ENCODE measurements around the gene EZR.
A peak's percentile ranks its signal among the peaks of the same experiment; 100 is the strongest.

The EZR gene

DNA sequence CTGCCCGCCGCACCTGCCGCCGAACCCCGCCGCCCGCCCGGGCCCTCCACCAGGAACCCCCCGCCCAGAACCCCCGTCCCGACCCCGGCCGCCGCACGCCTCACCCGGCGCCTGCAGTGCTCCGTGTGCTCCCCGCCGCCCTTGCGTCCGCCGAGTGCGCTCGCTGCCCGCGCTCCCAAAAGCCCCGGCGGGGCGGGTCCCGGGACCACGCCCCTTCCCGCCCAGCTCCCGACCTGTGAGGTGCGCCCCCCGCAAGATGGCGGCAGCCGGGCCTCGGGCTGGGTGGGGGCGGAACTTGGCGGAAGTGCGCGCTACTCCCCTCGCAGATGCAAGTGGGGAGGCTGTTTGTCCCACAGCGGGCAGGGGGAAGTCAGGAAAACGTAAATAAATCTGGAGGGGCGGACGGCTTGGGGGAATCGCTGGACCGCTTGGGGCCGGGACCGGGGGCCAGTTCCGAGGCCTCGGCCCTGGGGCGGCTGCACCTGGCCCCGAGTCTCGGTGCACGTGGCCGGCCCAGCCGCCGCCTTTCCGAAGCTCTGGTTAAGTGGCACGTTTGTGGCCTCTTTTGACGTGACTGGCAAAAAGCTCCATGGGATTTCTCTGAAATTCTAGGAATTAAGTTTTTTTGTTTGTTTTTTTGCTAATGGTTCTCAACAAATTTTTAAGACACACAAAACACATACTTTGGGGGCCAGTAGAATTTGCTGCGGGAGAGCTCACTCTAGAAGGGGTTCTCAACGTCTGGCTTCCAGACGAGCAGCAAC is at the start of gene EZR:
EZR (minus strand) TSS at position 156 of the 764 bp plus-strand sequence. CDS start 1,275 bp downstream, outside the sequence.
- in situ Hi-C loops (cut with HindIII; ENCODE audit: low pct_unique_long_range_greater_than_20kb, low sequenced_read_pairs) = no loop called here
- peak; percentile 72 to 87 for DNase-seq (ENCODE audit: low read depth in 1 of 2, low spot score in 1 of 2)
- TF ChIP-seq JUND (IDR thresholded peaks at IDR 0.05; ENCODE audit: low read depth) = no peak

- in situ Hi-C loops (cut with HindIII; ENCODE audit: low pct_unique_long_range_greater_than_20kb, low sequenced_read_pairs) = no loop called here
- TF ChIP-seq JUND (IDR thresholded peaks at IDR 0.05; ENCODE audit: low read depth) = no peak
- no peak for DNase-seq (ENCODE audit: low read depth in 1 of 2, low spot score in 1 of 2)
Observed at GRCh38 chr6:158868122-158868480, 48.9 kb upstream of the EZR start.

- in situ Hi-C loops (cut with HindIII; ENCODE audit: low pct_unique_long_range_greater_than_20kb, low sequenced_read_pairs) = no loop called here
- no peak for DNase-seq (ENCODE audit: low read depth in 1 of 2, low spot score in 1 of 2)
- no peak for TF ChIP-seq JUND (IDR thresholded peaks at IDR 0.05; ENCODE audit: low read depth)
Observed at GRCh38 chr6:158867381-158868121, 48.4 kb upstream of the EZR start.

DNA sequence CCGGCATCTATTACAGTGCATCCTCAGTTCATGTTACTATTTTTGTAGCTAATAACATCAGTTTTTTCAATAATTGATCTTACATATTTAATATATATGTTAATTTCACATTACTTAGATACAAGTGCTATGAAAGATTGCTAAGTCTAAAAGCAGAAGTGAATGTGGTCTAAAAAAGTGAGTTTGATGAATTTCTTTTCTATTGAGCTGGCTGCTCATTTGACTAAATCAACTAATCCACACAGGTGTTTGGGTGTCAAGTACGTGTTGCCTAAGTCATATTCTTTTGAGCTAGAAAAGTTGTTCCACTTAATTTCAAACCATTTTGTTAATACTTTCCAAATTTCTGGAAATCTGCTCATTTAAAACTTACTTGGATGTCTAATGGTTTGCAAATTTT is 46.6 kb upstream of the EZR start:
- in situ Hi-C loops (cut with HindIII; ENCODE audit: low pct_unique_long_range_greater_than_20kb, low sequenced_read_pairs) = no loop called here
- no peak for DNase-seq (ENCODE audit: low read depth in 1 of 2, low spot score in 1 of 2)
- TF ChIP-seq JUND (IDR thresholded peaks at IDR 0.05; ENCODE audit: low read depth) = no peak

- DNase-seq (ENCODE audit: low read depth in 1 of 2, low spot score in 1 of 2) = no peak
- in situ Hi-C loops (cut with HindIII; ENCODE audit: low pct_unique_long_range_greater_than_20kb, low sequenced_read_pairs) = no loop called here
- no peak for TF ChIP-seq JUND (IDR thresholded peaks at IDR 0.05; ENCODE audit: low read depth)
Observed at GRCh38 chr6:158863646-158864045, 44.5 kb upstream of the EZR start.

- in situ Hi-C loops (cut with HindIII; ENCODE audit: low pct_unique_long_range_greater_than_20kb, low sequenced_read_pairs) = no loop called here
- TF ChIP-seq JUND (IDR thresholded peaks at IDR 0.05; ENCODE audit: low read depth) = no peak
- peak in 1 of 2 experiments; percentile 88 for DNase-seq (ENCODE audit: low read depth in 1 of 2, low spot score in 1 of 2)
Observed at GRCh38 chr6:158861686-158862381, 42.7 kb upstream of the EZR start.

- in situ Hi-C loops (cut with HindIII; ENCODE audit: low pct_unique_long_range_greater_than_20kb, low sequenced_read_pairs) = no loop called here
- no peak for TF ChIP-seq JUND (IDR thresholded peaks at IDR 0.05; ENCODE audit: low read depth)
- DNase-seq (ENCODE audit: low read depth in 1 of 2, low spot score in 1 of 2) = no peak
Observed at GRCh38 chr6:158860279-158860865, 41.2 kb upstream of the EZR start.

DNA sequence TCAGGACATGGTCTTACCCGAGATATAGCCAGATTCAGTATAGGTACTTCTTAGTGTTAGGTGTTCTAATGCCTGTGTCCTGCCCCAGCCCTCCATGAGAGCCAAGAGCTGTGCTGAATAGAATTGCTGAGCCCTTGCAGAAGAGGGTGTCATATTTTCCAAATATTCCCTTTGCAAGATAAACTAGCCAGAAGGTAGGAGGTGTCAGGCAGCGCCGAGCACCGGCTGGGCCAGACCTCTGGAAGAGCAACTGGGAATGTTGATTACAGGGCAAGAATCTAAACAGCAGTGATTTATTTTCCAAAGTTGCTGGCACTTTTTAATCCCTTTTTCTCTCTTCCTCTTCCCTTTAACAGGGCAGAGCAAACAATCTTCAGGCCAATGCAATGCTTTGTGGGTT is 37.1 kb upstream of the EZR start:
- TF ChIP-seq JUND (IDR thresholded peaks at IDR 0.05; ENCODE audit: low read depth) = no peak
- in situ Hi-C loops (cut with HindIII; ENCODE audit: low pct_unique_long_range_greater_than_20kb, low sequenced_read_pairs) = no loop called here
- no peak for DNase-seq (ENCODE audit: low read depth in 1 of 2, low spot score in 1 of 2)

- in situ Hi-C loops (cut with HindIII; ENCODE audit: low pct_unique_long_range_greater_than_20kb, low sequenced_read_pairs) = no loop called here
- no peak for TF ChIP-seq JUND (IDR thresholded peaks at IDR 0.05; ENCODE audit: low read depth)
- no peak for DNase-seq (ENCODE audit: low read depth in 1 of 2, low spot score in 1 of 2)
Observed at GRCh38 chr6:158854214-158855101, 35.3 kb upstream of the EZR start.

DNA sequence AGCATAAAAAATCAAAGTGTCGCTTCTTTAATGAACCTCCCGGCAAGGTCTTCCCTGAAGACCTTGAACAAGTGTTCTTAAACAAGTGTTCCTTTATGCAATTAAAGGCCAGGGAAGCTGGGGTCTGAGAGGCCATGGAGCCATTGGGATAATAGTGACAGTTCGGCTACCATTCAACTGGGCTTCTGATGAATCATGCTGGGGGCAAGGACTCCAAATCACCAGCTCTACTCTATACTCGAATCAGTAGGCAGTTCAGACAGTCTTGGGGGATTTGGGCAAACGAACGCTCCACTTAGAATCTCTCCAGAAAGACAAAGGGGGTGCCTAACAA is 34.7 kb upstream of the EZR start:
- TF ChIP-seq JUND (IDR thresholded peaks at IDR 0.05; ENCODE audit: low read depth) = no peak
- no peak for DNase-seq (ENCODE audit: low read depth in 1 of 2, low spot score in 1 of 2)
- in situ Hi-C loops (cut with HindIII; ENCODE audit: low pct_unique_long_range_greater_than_20kb, low sequenced_read_pairs) = no loop called here

DNA sequence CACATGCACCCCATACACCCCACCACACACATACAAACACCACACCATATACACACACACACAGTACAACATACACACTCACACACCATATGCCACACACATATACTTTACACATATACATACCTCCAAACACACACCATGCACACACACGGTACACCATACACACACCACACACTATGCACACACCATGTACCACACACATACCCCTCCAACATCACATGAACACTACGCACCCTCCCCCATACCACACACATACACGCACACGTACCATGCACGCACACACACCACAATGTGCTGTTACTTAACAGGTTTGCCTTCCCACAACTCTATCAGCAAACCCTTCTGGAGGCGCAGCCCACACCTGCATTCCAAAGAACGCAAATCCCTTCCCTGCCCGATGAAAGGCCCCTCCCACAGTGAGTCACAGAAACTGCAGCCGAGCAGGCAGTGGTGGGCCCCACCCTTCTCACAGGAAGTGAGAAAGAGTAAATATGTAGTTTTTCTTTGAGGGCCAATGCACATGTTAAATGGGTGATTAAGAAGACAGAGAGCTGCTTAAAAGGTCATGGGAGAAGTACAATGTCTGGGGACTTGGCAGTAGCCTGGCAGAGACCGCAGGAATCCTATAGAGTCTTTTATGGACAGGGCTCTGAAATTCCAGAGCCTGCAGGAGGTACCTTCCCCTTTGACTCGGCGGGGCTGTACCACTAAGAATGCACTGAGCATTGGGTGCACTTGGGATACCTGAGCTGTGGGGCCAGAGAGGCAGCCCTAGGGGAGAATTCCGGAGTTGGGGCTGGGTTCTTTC is 34.1 kb upstream of the EZR start:
- in situ Hi-C loops (cut with HindIII; ENCODE audit: low pct_unique_long_range_greater_than_20kb, low sequenced_read_pairs) = no loop called here
- TF ChIP-seq JUND (IDR thresholded peaks at IDR 0.05; ENCODE audit: low read depth) = peak; percentile 13; the same call in 1 of the 2 replicates
- peak; percentile 37 to 91 for DNase-seq (ENCODE audit: low read depth in 1 of 2, low spot score in 1 of 2)

All from T47D (cell line).